ENCODE data around the gene ACADM.

DNA sequence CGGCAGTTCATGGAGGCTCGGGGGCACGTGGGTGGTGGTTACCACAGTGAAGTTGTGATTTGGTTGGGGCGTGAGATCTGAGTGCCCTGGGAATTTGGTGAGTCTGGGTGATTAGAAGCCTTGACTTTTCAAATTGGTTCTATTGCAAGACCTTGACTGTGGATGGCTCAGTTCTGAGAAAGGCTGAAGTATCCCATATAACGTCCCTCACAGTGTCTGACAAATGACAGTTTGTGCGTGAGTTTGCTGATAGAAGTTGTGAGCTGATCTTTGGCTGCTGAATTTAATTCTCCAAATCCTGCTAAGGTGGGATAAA is 72.7 kb downstream of the ACADM start:
- no peak for TF ChIP-seq CTCF (IDR thresholded peaks at IDR 0.05)
- no peak for TF ChIP-seq ESRRA (CRISPR knock-in tag; IDR thresholded peaks at IDR 0.05; ENCODE audit: borderline replicate concordance)
- TF ChIP-seq JUN (CRISPR knock-in tag; IDR thresholded peaks at IDR 0.05) = no peak
- no peak for TF ChIP-seq SP1 (CRISPR knock-in tag; conservative IDR thresholded peaks at IDR 0.05)
- no peak for TF ChIP-seq ERG (CRISPR knock-in tag; IDR thresholded peaks at IDR 0.05)
- TF ChIP-seq ZNF532 (CRISPR knock-in tag; IDR thresholded peaks at IDR 0.05; ENCODE audit: borderline replicate concordance) = no peak
- TF ChIP-seq, protein P1, sequence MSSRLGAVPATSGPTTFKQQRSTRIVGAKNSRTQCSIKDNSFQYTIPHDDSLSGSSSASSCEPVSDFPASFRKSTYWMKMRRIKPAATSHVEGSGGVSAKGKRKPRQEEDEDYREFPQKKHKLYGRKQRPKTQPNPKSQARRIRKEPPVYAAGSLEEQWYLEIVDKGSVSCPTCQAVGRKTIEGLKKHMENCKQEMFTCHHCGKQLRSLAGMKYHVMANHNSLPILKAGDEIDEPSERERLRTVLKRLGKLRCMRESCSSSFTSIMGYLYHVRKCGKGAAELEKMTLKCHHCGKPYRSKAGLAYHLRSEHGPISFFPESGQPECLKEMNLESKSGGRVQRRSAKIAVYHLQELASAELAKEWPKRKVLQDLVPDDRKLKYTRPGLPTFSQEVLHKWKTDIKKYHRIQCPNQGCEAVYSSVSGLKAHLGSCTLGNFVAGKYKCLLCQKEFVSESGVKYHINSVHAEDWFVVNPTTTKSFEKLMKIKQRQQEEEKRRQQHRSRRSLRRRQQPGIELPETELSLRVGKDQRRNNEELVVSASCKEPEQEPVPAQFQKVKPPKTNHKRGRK (CRISPR knock-in tag; IDR thresholded peaks at IDR 0.05; ENCODE audit: borderline replicate concordance) = no peak
- TF ChIP-seq, protein P2, sequence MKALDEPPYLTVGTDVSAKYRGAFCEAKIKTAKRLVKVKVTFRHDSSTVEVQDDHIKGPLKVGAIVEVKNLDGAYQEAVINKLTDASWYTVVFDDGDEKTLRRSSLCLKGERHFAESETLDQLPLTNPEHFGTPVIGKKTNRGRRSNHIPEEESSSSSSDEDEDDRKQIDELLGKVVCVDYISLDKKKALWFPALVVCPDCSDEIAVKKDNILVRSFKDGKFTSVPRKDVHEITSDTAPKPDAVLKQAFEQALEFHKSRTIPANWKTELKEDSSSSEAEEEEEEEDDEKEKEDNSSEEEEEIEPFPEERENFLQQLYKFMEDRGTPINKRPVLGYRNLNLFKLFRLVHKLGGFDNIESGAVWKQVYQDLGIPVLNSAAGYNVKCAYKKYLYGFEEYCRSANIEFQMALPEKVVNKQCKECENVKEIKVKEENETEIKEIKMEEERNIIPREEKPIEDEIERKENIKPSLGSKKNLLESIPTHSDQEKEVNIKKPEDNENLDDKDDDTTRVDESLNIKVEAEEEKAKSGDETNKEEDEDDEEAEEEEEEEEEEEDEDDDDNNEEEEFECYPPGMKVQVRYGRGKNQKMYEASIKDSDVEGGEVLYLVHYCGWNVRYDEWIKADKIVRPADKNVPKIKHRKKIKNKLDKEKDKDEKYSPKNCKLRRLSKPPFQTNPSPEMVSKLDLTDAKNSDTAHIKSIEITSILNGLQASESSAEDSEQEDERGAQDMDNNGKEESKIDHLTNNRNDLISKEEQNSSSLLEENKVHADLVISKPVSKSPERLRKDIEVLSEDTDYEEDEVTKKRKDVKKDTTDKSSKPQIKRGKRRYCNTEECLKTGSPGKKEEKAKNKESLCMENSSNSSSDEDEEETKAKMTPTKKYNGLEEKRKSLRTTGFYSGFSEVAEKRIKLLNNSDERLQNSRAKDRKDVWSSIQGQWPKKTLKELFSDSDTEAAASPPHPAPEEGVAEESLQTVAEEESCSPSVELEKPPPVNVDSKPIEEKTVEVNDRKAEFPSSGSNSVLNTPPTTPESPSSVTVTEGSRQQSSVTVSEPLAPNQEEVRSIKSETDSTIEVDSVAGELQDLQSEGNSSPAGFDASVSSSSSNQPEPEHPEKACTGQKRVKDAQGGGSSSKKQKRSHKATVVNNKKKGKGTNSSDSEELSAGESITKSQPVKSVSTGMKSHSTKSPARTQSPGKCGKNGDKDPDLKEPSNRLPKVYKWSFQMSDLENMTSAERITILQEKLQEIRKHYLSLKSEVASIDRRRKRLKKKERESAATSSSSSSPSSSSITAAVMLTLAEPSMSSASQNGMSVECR (CRISPR knock-in tag; IDR thresholded peaks at IDR 0.05; ENCODE audit: borderline replicate concordance) = no peak
- TF ChIP-seq ETV6 (CRISPR knock-in tag; IDR thresholded peaks at IDR 0.05) = no peak
- TF ChIP-seq MAX (CRISPR knock-in tag; IDR thresholded peaks at IDR 0.05) = no peak
- TF ChIP-seq FOXJ3 (CRISPR knock-in tag; IDR thresholded peaks at IDR 0.05; ENCODE audit: borderline replicate concordance) = no peak
- TF ChIP-seq ZNF219 (CRISPR knock-in tag; IDR thresholded peaks at IDR 0.05; ENCODE audit: borderline replicate concordance) = no peak
- TF ChIP-seq NR3C1 (CRISPR knock-in tag; conservative IDR thresholded peaks at IDR 0.05; ENCODE audit: low read depth) = no peak
- no peak for TF ChIP-seq MXD4 (CRISPR knock-in tag; IDR thresholded peaks at IDR 0.05; ENCODE audit: borderline replicate concordance)

All from WTC11 (cell line).